PC-9 (cell line): ENCODE measurements around the gene LCE1E. TPM values are rescaled to one million over a fixed set of nuclear protein-coding genes. Genes with fewer than 3 reads are reported as not detected.

Experiments used
- BruUV-seq: library from RNA; stranded (reverse); fragments of 400-500 nt; replicated peaks from 2 replicates; lab custom pipeline; 2021; lab: Mats Ljungman, UMichigan
- CTCF ChIA-PET: fragments of 300-600 bp; sonication (Branson Sonifier 250); formaldehyde crosslinking; loops from one replicate; lab custom pipeline; 2022; ENCODE audit warnings: antibody characterized with exemption; lab: Charles Lee
- POLR2A ChIA-PET: fragments of 300-600 bp; sonication (Branson Sonifier 250); formaldehyde crosslinking; loops from one replicate; lab custom pipeline; 2022; ENCODE audit warnings: antibody characterized with exemption; ENCODE audit not compliant: unreplicated experiment; lab: Charles Lee
- DNase-seq, 2 experiments: peaks; one replicate each; pipeline versions ENCODE4 v3.0.0 to v3.0.0-alpha.2; 2015 to 2022; ENCODE audit warnings: mixed read lengths in 1 of 2
- H2AFZ ChIP-seq: fragments of 200-600 bp; sonication (generic); 2 replicates; pipeline ENCODE4 v1.8.1; 2017; ENCODE audit warnings: antibody characterized with exemption
- H3F3A ChIP-seq: fragments of 200-600 bp; sonication (generic); 2 replicates; pipeline ENCODE4 v1.8.1; 2017; ENCODE audit warnings: antibody characterized with exemption, mild to moderate bottlenecking, low read depth; ENCODE audit not compliant: insufficient read depth
- H3K27ac ChIP-seq: fragments of 200-600 bp; sonication (generic); 2 replicates; pipeline ENCODE4 v1.6.1; 2016; ENCODE audit warnings: mixed run types
- H3K27me3 ChIP-seq: fragments of 200-600 bp; sonication (generic); 2 replicates; pipeline ENCODE4 v1.6.1; 2016; ENCODE audit warnings: low read depth, mixed run types; ENCODE audit not compliant: insufficient read depth
- H3K36me3 ChIP-seq: fragments of 200-600 bp; sonication (generic); 2 replicates; pipeline ENCODE4 v1.6.1; 2016; ENCODE audit warnings: low read depth, mixed run types
- H3K4me1 ChIP-seq: fragments of 200-600 bp; sonication (generic); replicated peaks from 2 replicates; pipeline ENCODE4 v1.6.1; 2016; ENCODE audit warnings: mixed run types; ENCODE audit not compliant: insufficient read depth
- H3K4me2 ChIP-seq: fragments of 200-600 bp; sonication (generic); 2 replicates; pipeline ENCODE4 v1.6.1; 2017; ENCODE audit warnings: mixed run types
- H3K4me3 ChIP-seq: fragments of 200-600 bp; sonication (generic); 2 replicates; pipeline ENCODE4 v1.6.1; 2016; ENCODE audit warnings: mixed run types
- H3K79me2 ChIP-seq: fragments of 200-600 bp; sonication (generic); 2 replicates; pipeline ENCODE4 v1.6.1; 2017; ENCODE audit warnings: low read depth, mixed run types
- H3K9me2 ChIP-seq: fragments of 200-600 bp; sonication (generic); 2 replicates; pipeline ENCODE4 v1.8.1; 2017; ENCODE audit warnings: mild to moderate bottlenecking; ENCODE audit not compliant: insufficient read depth
- H3K9me3 ChIP-seq: fragments of 200-600 bp; sonication (generic); 2 replicates; pipeline ENCODE4 v1.8.1; 2016; ENCODE audit warnings: low read depth; ENCODE audit not compliant: insufficient read depth
- H4K20me1 ChIP-seq: fragments of 200-600 bp; sonication (generic); 2 replicates; pipeline ENCODE4 v1.8.1; 2017; ENCODE audit not compliant: insufficient read depth
- CTCF ChIP-seq: fragments of 200-600 bp; sonication (generic); conservative IDR thresholded peaks from 2 replicates; pipeline ENCODE4 v1.6.1; 2017; ENCODE audit warnings: mixed run types, antibody characterized with exemption, mild to moderate bottlenecking, moderate library complexity
- EZH2 ChIP-seq: fragments of 200-600 bp; sonication (generic); IDR thresholded peaks from 2 replicates; pipeline ENCODE4 v1.8.0; 2017; ENCODE audit warnings: antibody characterized with exemption, low read depth
- intact Hi-C: fragments of 100-400 bp; cut with micrococcal nuclease; formaldehyde crosslinking; loops from one replicate; pipeline ENCODE4 v1.10.0; 2022; ENCODE audit not compliant: unreplicated experiment
- total RNA-seq: library from RNA; stranded (reverse); gene quantifications from 2 replicates; pipeline ENCODE4 v1.2.3, GENCODE V29; 2021

LCE1E gene
- total RNA-seq, 1 experiment from 2014 or later = not detected

- Histone ChIP-seq H3K9me3 (no peaks in the 10 kb centered on the region), H3K27ac (no peak overlapping the region), H3F3A (no peaks in the 10 kb centered on the region), H3K4me1 (no peaks in the 10 kb centered on the region), H4K20me1 (0 out of 2 replicates have a peak, but pooled peaks cover 3% of the 10 kb centered on the region), H3K79me2 (no peaks in the 10 kb centered on the region), H3K27me3 (peaks cover 26% of the 10 kb centered on the region; the same call in 1 of the 2 replicates), H3K9me2 (no peaks in the 10 kb centered on the region), H3K4me3 (no peak overlapping the region), H3K4me2 (no peak overlapping the region), H3K36me3 (no peaks in the 10 kb centered on the region), H2AFZ (no peak overlapping the region)
- POLR2A ChIA-PET = no interaction called here
- CTCF ChIA-PET = no interaction called here
- no TSS peak for BruUV-seq
- TF ChIP-seq EZH2 = no peak
- TF ChIP-seq CTCF = no peak
- intact Hi-C loops = no loop called here
- no peak for DNase-seq
These were observed 38.9 kb downstream of the LCE1E start for GRCh38 chr1:152824964-152825363.

- intact Hi-C loops = no loop called here
- TF ChIP-seq EZH2 (no peak), CTCF (no peak)
- Histone ChIP-seq H4K20me1 (0 out of 2 replicates have a peak, but pooled peaks cover 3% of the 10 kb centered on the region), H3K27me3 (peaks cover 40% of the 10 kb centered on the region; the same call in 1 of the 2 replicates), H3K9me2 (no peaks in the 10 kb centered on the region), H3K4me1 (no peaks in the 10 kb centered on the region), H3K36me3 (no peaks in the 10 kb centered on the region), H3K9me3 (no peaks in the 10 kb centered on the region), H3K27ac (no peak within 1 kb of the TSS), H3K4me2 (no peak within 1 kb of the TSS), H3K79me2 (no peaks in the 10 kb centered on the region), H2AFZ (no peak within 1 kb of the TSS), H3K4me3 (no peak within 1 kb of the TSS), H3F3A (no peaks in the 10 kb centered on the region)
- CTCF ChIA-PET = no interaction called here
- no peak for DNase-seq
- BruUV-seq = no TSS peak
- POLR2A ChIA-PET = no interaction called here
These were observed 41.1 kb downstream of the LCE1E start, which contains the start of gene LCE1A for GRCh38 chr1:152827173-152827572. LCE1A (plus strand) TSS chr1:152827473; CDS start chr1:152827473, 0 bp downstream.

- Histone ChIP-seq H4K20me1 (no peaks in the 10 kb centered on the region), H3K9me2 (no peaks in the 10 kb centered on the region), H3K4me1 (no peaks in the 10 kb centered on the region), H3K36me3 (no peaks in the 10 kb centered on the region), H3K9me3 (no peaks in the 10 kb centered on the region), H3K4me2 (no peak overlapping the region), H3K79me2 (no peaks in the 10 kb centered on the region), H3K27me3 (peaks cover 25% of the 10 kb centered on the region), H3K27ac (no peak overlapping the region), H2AFZ (no peak overlapping the region), H3K4me3 (no peak overlapping the region), H3F3A (no peaks in the 10 kb centered on the region)
- ChIA-PET POLR2A (no interaction called here), CTCF (no interaction called here)
- no TSS peak for BruUV-seq
- intact Hi-C loops = no loop called here
- TF ChIP-seq CTCF (no peak), EZH2 (no peak)
- DNase-seq = no peak
These were observed 50.8 kb downstream of the LCE1E start for GRCh38 chr1:152836870-152837269.

Other genes starting within 250 kb of the LCE1E start
- gene LCE3E, start 219.5 kb upstream of the LCE1E start, total RNA-seq = not detected in 2 replicates
- not detected in 2 replicates for gene LCE3D, start 205.7 kb upstream of the LCE1E start, total RNA-seq
- gene LCE3C, start 186.0 kb upstream of the LCE1E start, total RNA-seq = not detected in 2 replicates
- not detected in 2 replicates for gene LCE3B, start 172.4 kb upstream of the LCE1E start, total RNA-seq
- not detected in 2 replicates for gene LCE3A, start 163.2 kb upstream of the LCE1E start, total RNA-seq
- not detected in 2 replicates for gene LCE2D, start 122.9 kb upstream of the LCE1E start, total RNA-seq
- not detected in 2 replicates for gene LCE2C, start 111.0 kb upstream of the LCE1E start, total RNA-seq
- gene LCE2B, start 100.1 kb upstream of the LCE1E start, total RNA-seq = not detected in 2 replicates
- not detected in 2 replicates for gene LCE2A, start 87.9 kb upstream of the LCE1E start, total RNA-seq
- gene LCE4A, start 78.1 kb upstream of the LCE1E start, total RNA-seq = not detected in 2 replicates
- gene KPRP, start 28.2 kb upstream of the LCE1E start, total RNA-seq = not detected in 2 replicates
- not detected in 2 replicates for gene LCE1F, start 11.1 kb upstream of the LCE1E start, total RNA-seq
- not detected in 2 replicates for gene LCE1D, start 10.5 kb downstream of the LCE1E start, total RNA-seq
- gene LCE1C, start 20.4 kb downstream of the LCE1E start, total RNA-seq = not detected in 2 replicates
- gene LCE1B, start 25.7 kb downstream of the LCE1E start, total RNA-seq = not detected in 2 replicates
- gene LCE1A, start 41.2 kb downstream of the LCE1E start, total RNA-seq = not detected in 2 replicates
- gene LCE6A, start 56.6 kb downstream of the LCE1E start, total RNA-seq = not detected in 2 replicates
- gene LCE7A, start 73.7 kb downstream of the LCE1E start, total RNA-seq = not detected in 2 replicates
- not detected in 2 replicates for gene SMCP, start 92.1 kb downstream of the LCE1E start, total RNA-seq
- not detected in 2 replicates for gene IVL, start 122.3 kb downstream of the LCE1E start, total RNA-seq
- gene SPRR5, start 160.9 kb downstream of the LCE1E start, total RNA-seq = not detected in 2 replicates
- gene SPRR4, start 184.4 kb downstream of the LCE1E start, total RNA-seq = not detected in 2 replicates
- gene SPRR1A, start 197.8 kb downstream of the LCE1E start, total RNA-seq = not detected in 2 replicates
- 0.57 TPM in 1 of 2 replicates, not detected in the other for gene SPRR3, start 215.5 kb downstream of the LCE1E start, total RNA-seq
- not detected in 2 replicates for gene SPRR1B, start 244.9 kb downstream of the LCE1E start, total RNA-seq